NCI-H128 (cell line): ENCODE measurements around the gene CNNM4.

Experiments
- DNase-seq: peaks from one replicate; lab custom pipeline; 2025; ENCODE audit not compliant: unreplicated experiment; lab: John Stamatoyannopoulos, UW

CNNM4 gene

GRCh38 chr2:96760036-96760985 is at the start of gene CNNM4:
CNNM4 (plus strand) TSS chr2:96760902; CDS start chr2:96761000, 98 bp downstream.
- DNase-seq = peak; percentile 90

- DNase-seq = no peak
Observed at GRCh38 chr2:96710985-96711384, 49.7 kb upstream of the CNNM4 start.

- no peak for DNase-seq
Observed at GRCh38 chr2:96715658-96716057, 45.0 kb upstream of the CNNM4 start.

GRCh38 chr2:96716388-96716787 is 44.3 kb upstream of the CNNM4 start:
- DNase-seq = no peak

- no peak for DNase-seq
Observed at GRCh38 chr2:96726131-96726530, 34.6 kb upstream of the CNNM4 start.

- no peak for DNase-seq
Observed at GRCh38 chr2:96727431-96727830, 33.3 kb upstream of the CNNM4 start.

GRCh38 chr2:96729748-96730147 is 31.0 kb upstream of the CNNM4 start:
- no peak for DNase-seq

GRCh38 chr2:96730212-96730611 is 30.5 kb upstream of the CNNM4 start:
- no peak for DNase-seq

GRCh38 chr2:96733931-96734330 is 26.8 kb upstream of the CNNM4 start:
- no peak for DNase-seq

- DNase-seq = no peak
Observed at GRCh38 chr2:96734880-96735583, 25.7 kb upstream of the CNNM4 start.

- no peak for DNase-seq
Observed at GRCh38 chr2:96737251-96737650, 23.5 kb upstream of the CNNM4 start.

- DNase-seq = no peak
Observed at GRCh38 chr2:96737831-96738230, 22.9 kb upstream of the CNNM4 start.

GRCh38 chr2:96739076-96739632 is 21.5 kb upstream of the CNNM4 start:
- DNase-seq = no peak

GRCh38 chr2:96739633-96740428 is 20.9 kb upstream of the CNNM4 start, which contains the start of gene LMAN2L:
LMAN2L (minus strand) TSS chr2:96740064; CDS start chr2:96740040, 24 bp downstream.
- peak; percentile 92 for DNase-seq

- no peak for DNase-seq
Observed at GRCh38 chr2:96747061-96747617, 13.6 kb upstream of the CNNM4 start.

- DNase-seq = no peak
Observed at GRCh38 chr2:96751800-96752199, 8.9 kb upstream of the CNNM4 start.

- no peak for DNase-seq
Observed at GRCh38 chr2:96753661-96754282, 6.9 kb upstream of the CNNM4 start.

- no peak for DNase-seq
Observed at GRCh38 chr2:96754317-96754716, 6.4 kb upstream of the CNNM4 start.

- no peak for DNase-seq
Observed at GRCh38 chr2:96756788-96757476, 3.8 kb upstream of the CNNM4 start.

- no peak for DNase-seq
Observed at GRCh38 chr2:96757477-96757860, 3.2 kb upstream of the CNNM4 start.
